B cell (primary cell): ENCODE results near the gene PLK1. TPM values are rescaled to one million over a fixed set of nuclear protein-coding genes. Genes with fewer than 3 reads are reported as not detected.

Source experiments
- ATAC-seq: fragments of 200-7000 bp; cut with Tn5 transposase; one replicate; pipeline ENCODE4 v1.10.0; 2021; ENCODE audit warnings: low read depth, mild to moderate bottlenecking, moderate number of reproducible peaks, moderate library complexity
- CTCF ChIA-PET: fragments of 350-600 bp; sonication (Branson Sonifier 250); formaldehyde crosslinking; loops from one replicate; lab custom pipeline; 2021; ENCODE audit warnings: antibody characterized with exemption, inconsistent platforms; lab: Charles Lee
- POLR2A ChIA-PET: fragments of 350-600 bp; sonication (Branson Sonifier 250); formaldehyde crosslinking; loops from one replicate; lab custom pipeline; 2021; ENCODE audit warnings: antibody characterized with exemption; lab: Charles Lee
- DNase-seq: peaks from one replicate; pipeline ENCODE4 v3.0.0; 2013
- H2AFZ ChIP-seq: 2 replicates; pipeline ENCODE4 v1.6.1; 2012; ENCODE audit warnings: mild to moderate bottlenecking, low read depth, low read length; ENCODE audit not compliant: insufficient read depth, poor library complexity, severe bottlenecking
- H3K27ac ChIP-seq, 2 donors: 1 replicate in 1 of 2; 2 replicates in 1 of 2; pipeline ENCODE4 v1.5.1; 2012 to 2013; ENCODE audit warnings: low read length in 2 of 2, mild to moderate bottlenecking in 2 of 2, moderate library complexity in 1 of 2
- H3K27me3 ChIP-seq, 4 experiments: fragments of 200-600 bp in 1 of 4; sonication (generic) in 1 of 4; replicated peaks in 1 of 4; 1 replicate in 2 of 4; 2 replicates in 2 of 4; pipeline versions ENCODE4 v1.6.1 to v1.7.0; 2013 to 2016; ENCODE audit warnings: low read length in 3 of 4, mild to moderate bottlenecking in 2 of 4, mixed read lengths in 1 of 4, moderate library complexity in 1 of 4; ENCODE audit not compliant: insufficient read depth in 4 of 4, control insufficient read depth in 3 of 4; ENCODE audit errors: control extremely low read depth in 1 of 4
- H3K36me3 ChIP-seq, 2 experiments: replicated peaks in 1 of 2; 1 replicate in 1 of 2; 2 replicates in 1 of 2; pipeline versions ENCODE4 v1.6.1 to v1.7.1; 2013; ENCODE audit warnings: low read length in 1 of 2; ENCODE audit not compliant: insufficient read depth in 2 of 2, control insufficient read depth in 1 of 2; ENCODE audit errors: control extremely low read depth in 1 of 2, extremely low read depth in 1 of 2
- H3K4me1 ChIP-seq, 2 donors: fragments of 200-600 bp in 1 of 2; sonication (generic) in 1 of 2; 1 replicate in 1 of 2; 2 replicates in 1 of 2; pipeline versions ENCODE4 v1.5.1 to v1.6.1; 2013 to 2017; ENCODE audit warnings: low read length in 2 of 2; ENCODE audit not compliant: control insufficient read depth in 2 of 2, insufficient read depth in 2 of 2
- H3K4me2 ChIP-seq: replicated peaks from 2 replicates; pipeline ENCODE3; 2012; ENCODE audit warnings: mild to moderate bottlenecking, low read depth, low read length; ENCODE audit not compliant: poor library complexity, severe bottlenecking
- H3K4me3 ChIP-seq, 5 experiments: fragments of 200-600 bp in 1 of 5; sonication (generic) in 1 of 5; 1 replicate in 3 of 5; 2 replicates in 2 of 5; pipeline versions ENCODE4 v1.5.1 to v1.7.0; 2011 to 2016; ENCODE audit warnings: low read length in 4 of 5, mild to moderate bottlenecking in 4 of 5, low read depth in 2 of 5, control low read depth in 1 of 5, moderate library complexity in 1 of 5; ENCODE audit not compliant: insufficient read depth in 1 of 5; ENCODE audit errors: control extremely low read depth in 1 of 5, extremely low read depth in 1 of 5
- H3K79me2 ChIP-seq: fragments of 200-600 bp; sonication (generic); one replicate; pipeline ENCODE4 v1.6.0; 2016; ENCODE audit warnings: low read length; ENCODE audit not compliant: control insufficient read depth, insufficient read depth
- H3K9ac ChIP-seq: fragments of 200-600 bp; sonication (generic); 2 replicates; pipeline ENCODE4 v1.6.1; 2017; ENCODE audit warnings: mild to moderate bottlenecking, low read length, moderate library complexity
- H3K9me3 ChIP-seq, 3 donors: one replicate each; pipeline versions ENCODE4 v1.6.1 to v1.7.1; 2013; ENCODE audit warnings: low read length in 2 of 3; ENCODE audit not compliant: control insufficient read depth in 2 of 3, insufficient read depth in 1 of 3; ENCODE audit errors: control extremely low read depth in 1 of 3
- H4K20me1 ChIP-seq: 2 replicates; pipeline ENCODE4 v1.6.0; 2012; ENCODE audit warnings: mild to moderate bottlenecking, low read length; ENCODE audit not compliant: insufficient read depth, control insufficient read depth, poor library complexity, severe bottlenecking
- H3K27ac Mint-ChIP-seq: one replicate; pipeline ENCODE4 v1.8.0; 2021; ENCODE audit warnings: mixed read lengths
- H3K27me3 Mint-ChIP-seq: one replicate; pipeline ENCODE4 v1.8.0; 2021; ENCODE audit warnings: mixed read lengths
- H3K4me1 Mint-ChIP-seq: one replicate; pipeline ENCODE4 v1.8.0; 2021; ENCODE audit warnings: mixed read lengths
- H3K4me3 Mint-ChIP-seq: one replicate; pipeline ENCODE4 v1.8.0; 2021; ENCODE audit warnings: mixed read lengths
- H3K9me3 Mint-ChIP-seq: one replicate; pipeline ENCODE4 v1.8.0; 2022; ENCODE audit warnings: mixed read lengths; ENCODE audit not compliant: insufficient read depth
- EZH2 ChIP-seq: IDR thresholded peaks from 2 replicates; pipeline ENCODE4 v1.6.1; 2012; ENCODE audit warnings: borderline replicate concordance, low read depth, mild to moderate bottlenecking, moderate library complexity, low read length; ENCODE audit not compliant: insufficient read depth, poor library complexity, severe bottlenecking
- WGBS: methylation state at CpG from one replicate; pipeline ENCODE4 v1.1.5; 2013; ENCODE audit warnings: missing lambda C conversion rate; ENCODE audit not compliant: insufficient coverage; 5-methylcytosine and 5-hydroxymethylcytosine counted together
- intact Hi-C: fragments of 100-400 bp; cut with micrococcal nuclease; formaldehyde crosslinking; loops from one replicate; pipeline ENCODE4 v1.10.0; 2022
- polyA plus RNA-seq: library from polyadenylated mRNA; depleted of rRNA; stranded (reverse); fragments of >200 nt; gene quantifications from 2 replicates; pipeline ENCODE4 v1.2.3, GENCODE V29; 2012
- total RNA-seq, 2 donors: library from RNA; stranded (reverse); fragments of 120-200 nt in 1 of 2; gene quantifications; 1 replicate in 1 of 2; 2 replicates in 1 of 2; pipeline versions ENCODE4 v1.2.3 to v1.2.4, GENCODE V29; 2013 to 2022
- TF ChIP-seq, protein P1 (sequence below): fragments of 200-600 bp; IDR thresholded peaks from one replicate; pipeline ENCODE4 v1.8.0; 2022; ENCODE audit warnings: antibody characterized with exemption, mild to moderate bottlenecking

Gene PLK1
- total and polyA plus RNA-seq, 2 donors (not counting 1 experiment from before 2014, with no cell fraction given) = 2.7 to 3.5 TPM

DNA sequence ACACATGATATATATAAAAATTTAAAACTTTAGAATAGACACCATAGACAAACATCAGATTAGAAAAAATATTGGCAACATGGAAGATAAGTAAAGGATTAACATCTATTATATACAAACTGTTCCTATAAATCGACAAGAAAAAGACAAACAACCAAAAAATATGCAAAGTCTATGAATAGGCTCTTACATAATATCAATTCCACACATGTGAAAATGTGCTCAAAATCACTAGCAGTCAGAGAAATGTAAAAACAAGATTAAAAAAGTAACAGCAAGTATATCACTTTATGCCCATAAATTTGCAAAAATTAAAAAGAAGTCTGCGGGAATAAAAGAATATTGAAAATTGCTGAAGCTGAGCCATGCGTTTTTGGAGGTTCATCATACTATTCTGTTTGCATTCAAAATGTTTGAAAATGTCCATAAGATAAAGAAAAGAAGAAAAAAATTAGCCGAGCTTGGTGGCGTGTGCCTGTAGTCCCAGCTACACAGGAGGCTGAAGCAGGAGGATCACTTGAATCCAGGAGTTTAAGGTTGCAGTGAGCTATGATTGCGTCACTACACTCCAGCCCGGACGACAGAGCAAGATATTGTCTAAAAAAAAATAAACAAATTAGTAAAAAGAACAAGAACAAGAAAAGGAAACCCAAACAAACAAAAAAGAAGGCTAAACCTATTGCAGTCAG is 45.6 kb downstream of the PLK1 start:
- Mint-ChIP-seq H3K27ac (no peak overlapping the region), H3K9me3 (peaks cover 6% of the 10 kb centered on the region), H3K4me1 (peaks cover 3% of the 10 kb centered on the region), H3K27me3 (peaks cover 29% of the 10 kb centered on the region), H3K4me3 (no peak overlapping the region)
- H3K27ac ChIP-seq = no peak overlapping the region
- H3K9ac ChIP-seq = no peak overlapping the region
- H3K36me3 ChIP-seq = no peaks in the 10 kb centered on the region
- peaks cover 0 to 7% (median 0%) of the 10 kb centered on the region in 4 experiments for H3K27me3 ChIP-seq
- H3K4me1 ChIP-seq = peaks cover 0 to 5% of the 10 kb centered on the region in 2 donors
- 80% methylated on average over 1 of the region's 8 CpGs for WGBS
- H3K4me3 ChIP-seq = no peak overlapping the region
- TF ChIP-seq, protein P1, sequence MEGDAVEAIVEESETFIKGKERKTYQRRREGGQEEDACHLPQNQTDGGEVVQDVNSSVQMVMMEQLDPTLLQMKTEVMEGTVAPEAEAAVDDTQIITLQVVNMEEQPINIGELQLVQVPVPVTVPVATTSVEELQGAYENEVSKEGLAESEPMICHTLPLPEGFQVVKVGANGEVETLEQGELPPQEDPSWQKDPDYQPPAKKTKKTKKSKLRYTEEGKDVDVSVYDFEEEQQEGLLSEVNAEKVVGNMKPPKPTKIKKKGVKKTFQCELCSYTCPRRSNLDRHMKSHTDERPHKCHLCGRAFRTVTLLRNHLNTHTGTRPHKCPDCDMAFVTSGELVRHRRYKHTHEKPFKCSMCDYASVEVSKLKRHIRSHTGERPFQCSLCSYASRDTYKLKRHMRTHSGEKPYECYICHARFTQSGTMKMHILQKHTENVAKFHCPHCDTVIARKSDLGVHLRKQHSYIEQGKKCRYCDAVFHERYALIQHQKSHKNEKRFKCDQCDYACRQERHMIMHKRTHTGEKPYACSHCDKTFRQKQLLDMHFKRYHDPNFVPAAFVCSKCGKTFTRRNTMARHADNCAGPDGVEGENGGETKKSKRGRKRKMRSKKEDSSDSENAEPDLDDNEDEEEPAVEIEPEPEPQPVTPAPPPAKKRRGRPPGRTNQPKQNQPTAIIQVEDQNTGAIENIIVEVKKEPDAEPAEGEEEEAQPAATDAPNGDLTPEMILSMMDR = no peak
- TF ChIP-seq EZH2 = no peak
- no peaks in the 10 kb centered on the region for H3K79me2 ChIP-seq
- H3K4me2 ChIP-seq = no peak overlapping the region
- H2AFZ ChIP-seq = no peak overlapping the region
- ChIA-PET CTCF (no interaction called here), POLR2A (no interaction called here)
- no peaks in the 10 kb centered on the region for H4K20me1 ChIP-seq
- peaks cover 0 to 15% (median 4%) of the 10 kb centered on the region in 3 donors for H3K9me3 ChIP-seq
- DNase-seq = no peak
- intact Hi-C loops = no loop called here
- ATAC-seq = no peak

DNA sequence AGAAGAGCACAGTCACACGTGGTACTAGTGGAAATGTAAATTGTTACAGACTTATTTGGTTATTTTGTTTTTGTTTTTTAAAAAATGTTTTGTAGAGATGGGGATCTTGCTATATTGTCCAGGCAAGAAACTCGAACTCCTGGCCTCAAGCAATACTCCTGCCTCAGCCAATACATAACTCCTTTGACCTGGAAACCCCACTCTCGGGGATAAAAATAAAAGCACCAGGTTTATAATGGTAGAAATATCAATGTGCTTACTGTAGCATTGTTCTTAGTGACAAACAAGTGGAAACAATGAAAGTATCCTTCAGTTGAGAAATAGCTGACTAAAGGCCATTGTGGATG is 46.1 kb downstream of the PLK1 start:
- Mint-ChIP-seq H3K27ac (no peak overlapping the region), H3K4me1 (peaks cover 3% of the 10 kb centered on the region), H3K9me3 (peaks cover 6% of the 10 kb centered on the region), H3K27me3 (peaks cover 30% of the 10 kb centered on the region), H3K4me3 (no peak overlapping the region)
- TF ChIP-seq EZH2 = no peak
- TF ChIP-seq, protein P1 = no peak
- Histone ChIP-seq H4K20me1 (no peaks in the 10 kb centered on the region), H3K27me3 (peaks cover 0 to 11% (median 0%) of the 10 kb centered on the region in 4 experiments), H3K4me1 (peaks cover 0 to 5% of the 10 kb centered on the region in 2 donors), H3K9me3 (peaks cover 0 to 15% (median 4%) of the 10 kb centered on the region in 3 donors), H2AFZ (no peak overlapping the region), H3K4me3 (no peak overlapping the region), H3K4me2 (no peak overlapping the region), H3K27ac (no peak overlapping the region), H3K9ac (no peak overlapping the region), H3K79me2 (no peaks in the 10 kb centered on the region), H3K36me3 (no peaks in the 10 kb centered on the region)
- no peak for DNase-seq
- CTCF ChIA-PET = no interaction called here
- no peak for ATAC-seq
- POLR2A ChIA-PET = no interaction called here
- no CpG with 5 or more reads among the region's 3 CpGs for WGBS
- intact Hi-C loops = no loop called here
